ENCODE measurements around the gene HS6ST1.

The HS6ST1 gene

DNA sequence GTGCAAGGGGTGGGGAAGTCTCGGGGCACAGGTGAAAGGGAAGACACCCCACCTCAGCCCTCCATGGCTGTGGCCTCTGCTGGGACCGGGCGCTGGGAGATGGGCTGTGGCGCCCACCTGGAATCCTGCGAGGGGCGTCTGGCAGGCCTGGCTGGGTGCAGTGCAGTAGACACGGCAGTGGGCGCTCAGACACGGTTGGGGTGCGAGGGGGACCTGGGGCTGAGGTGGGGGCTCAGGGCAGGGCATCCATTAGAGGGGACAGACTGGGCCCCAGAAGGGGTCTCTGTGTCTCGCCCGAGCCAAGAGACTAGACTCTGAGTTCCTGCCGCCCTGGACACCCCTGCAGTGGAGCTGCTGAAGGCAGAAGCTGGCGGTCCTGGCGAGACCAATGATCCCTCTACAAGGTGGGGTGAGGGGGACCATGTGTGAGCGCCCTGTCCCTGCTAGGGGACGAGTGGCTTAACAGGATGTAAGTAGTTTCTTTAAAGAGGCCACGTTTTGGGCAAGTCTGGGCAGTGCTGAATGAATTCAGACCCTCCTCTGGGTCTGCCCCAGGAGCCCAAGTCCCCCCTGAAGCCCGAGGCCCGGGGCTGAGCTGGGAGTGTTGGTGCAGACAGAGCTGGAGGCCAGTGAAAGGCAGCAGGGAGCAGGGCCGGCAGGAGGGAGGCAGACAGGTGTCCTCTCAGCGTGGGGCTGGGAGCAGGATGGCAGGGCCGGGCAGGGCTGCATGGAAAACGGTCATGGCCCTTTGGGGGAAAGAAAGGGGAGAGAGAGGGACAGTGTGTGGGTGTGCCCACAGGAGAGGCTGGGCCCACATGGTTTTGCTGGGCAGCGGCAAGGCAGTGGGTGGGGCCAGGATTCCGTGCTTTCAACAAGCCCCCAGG is 57.2 kb downstream of the HS6ST1 start:
- no peak for TF ChIP-seq POLR2AphosphoS5 (IDR thresholded peaks at IDR 0.05; ENCODE audit: low read depth)
- no peak for TF ChIP-seq SPI1 (IDR thresholded peaks at IDR 0.05; ENCODE audit: borderline replicate concordance, low read depth)
- TF ChIP-seq GABPA (IDR thresholded peaks at IDR 0.05; ENCODE audit: low read depth): no peak
- TF ChIP-seq, protein P1, sequence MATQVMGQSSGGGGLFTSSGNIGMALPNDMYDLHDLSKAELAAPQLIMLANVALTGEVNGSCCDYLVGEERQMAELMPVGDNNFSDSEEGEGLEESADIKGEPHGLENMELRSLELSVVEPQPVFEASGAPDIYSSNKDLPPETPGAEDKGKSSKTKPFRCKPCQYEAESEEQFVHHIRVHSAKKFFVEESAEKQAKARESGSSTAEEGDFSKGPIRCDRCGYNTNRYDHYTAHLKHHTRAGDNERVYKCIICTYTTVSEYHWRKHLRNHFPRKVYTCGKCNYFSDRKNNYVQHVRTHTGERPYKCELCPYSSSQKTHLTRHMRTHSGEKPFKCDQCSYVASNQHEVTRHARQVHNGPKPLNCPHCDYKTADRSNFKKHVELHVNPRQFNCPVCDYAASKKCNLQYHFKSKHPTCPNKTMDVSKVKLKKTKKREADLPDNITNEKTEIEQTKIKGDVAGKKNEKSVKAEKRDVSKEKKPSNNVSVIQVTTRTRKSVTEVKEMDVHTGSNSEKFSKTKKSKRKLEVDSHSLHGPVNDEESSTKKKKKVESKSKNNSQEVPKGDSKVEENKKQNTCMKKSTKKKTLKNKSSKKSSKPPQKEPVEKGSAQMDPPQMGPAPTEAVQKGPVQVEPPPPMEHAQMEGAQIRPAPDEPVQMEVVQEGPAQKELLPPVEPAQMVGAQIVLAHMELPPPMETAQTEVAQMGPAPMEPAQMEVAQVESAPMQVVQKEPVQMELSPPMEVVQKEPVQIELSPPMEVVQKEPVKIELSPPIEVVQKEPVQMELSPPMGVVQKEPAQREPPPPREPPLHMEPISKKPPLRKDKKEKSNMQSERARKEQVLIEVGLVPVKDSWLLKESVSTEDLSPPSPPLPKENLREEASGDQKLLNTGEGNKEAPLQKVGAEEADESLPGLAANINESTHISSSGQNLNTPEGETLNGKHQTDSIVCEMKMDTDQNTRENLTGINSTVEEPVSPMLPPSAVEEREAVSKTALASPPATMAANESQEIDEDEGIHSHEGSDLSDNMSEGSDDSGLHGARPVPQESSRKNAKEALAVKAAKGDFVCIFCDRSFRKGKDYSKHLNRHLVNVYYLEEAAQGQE (IDR thresholded peaks at IDR 0.05; ENCODE audit: insufficient replicate concordance, low read depth): no peak
- TF ChIP-seq, protein P2, sequence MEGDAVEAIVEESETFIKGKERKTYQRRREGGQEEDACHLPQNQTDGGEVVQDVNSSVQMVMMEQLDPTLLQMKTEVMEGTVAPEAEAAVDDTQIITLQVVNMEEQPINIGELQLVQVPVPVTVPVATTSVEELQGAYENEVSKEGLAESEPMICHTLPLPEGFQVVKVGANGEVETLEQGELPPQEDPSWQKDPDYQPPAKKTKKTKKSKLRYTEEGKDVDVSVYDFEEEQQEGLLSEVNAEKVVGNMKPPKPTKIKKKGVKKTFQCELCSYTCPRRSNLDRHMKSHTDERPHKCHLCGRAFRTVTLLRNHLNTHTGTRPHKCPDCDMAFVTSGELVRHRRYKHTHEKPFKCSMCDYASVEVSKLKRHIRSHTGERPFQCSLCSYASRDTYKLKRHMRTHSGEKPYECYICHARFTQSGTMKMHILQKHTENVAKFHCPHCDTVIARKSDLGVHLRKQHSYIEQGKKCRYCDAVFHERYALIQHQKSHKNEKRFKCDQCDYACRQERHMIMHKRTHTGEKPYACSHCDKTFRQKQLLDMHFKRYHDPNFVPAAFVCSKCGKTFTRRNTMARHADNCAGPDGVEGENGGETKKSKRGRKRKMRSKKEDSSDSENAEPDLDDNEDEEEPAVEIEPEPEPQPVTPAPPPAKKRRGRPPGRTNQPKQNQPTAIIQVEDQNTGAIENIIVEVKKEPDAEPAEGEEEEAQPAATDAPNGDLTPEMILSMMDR (IDR thresholded peaks at IDR 0.05; ENCODE audit: insufficient read depth, low read length): no peak
- no peak overlapping the region for H3K27ac ChIP-seq (replicated peaks)
- no peaks in the 10 kb centered on the region for H3K27me3 ChIP-seq (ENCODE audit: insufficient read depth, poor library complexity, severe bottlenecking)
- DNase-seq (ENCODE audit: low read depth in 1 of 2, low spot score in 1 of 2): no peak
- no peak overlapping the region for H3K4me3 ChIP-seq (replicated peaks; ENCODE audit: insufficient read depth, low read length)

- Histone ChIP-seq H3K27me3 (ENCODE audit: insufficient read depth, poor library complexity, severe bottlenecking) (no peaks in the 10 kb centered on the region), H3K4me3 (replicated peaks; ENCODE audit: insufficient read depth, low read length) (no peak overlapping the region), H3K27ac (replicated peaks) (no peak overlapping the region)
- TF ChIP-seq, protein P1 (IDR thresholded peaks at IDR 0.05; ENCODE audit: insufficient replicate concordance, low read depth): no peak
- TF ChIP-seq SPI1 (IDR thresholded peaks at IDR 0.05; ENCODE audit: borderline replicate concordance, low read depth) (no peak), POLR2AphosphoS5 (IDR thresholded peaks at IDR 0.05; ENCODE audit: low read depth) (no peak), GABPA (IDR thresholded peaks at IDR 0.05; ENCODE audit: low read depth) (no peak)
- TF ChIP-seq, protein P2 (IDR thresholded peaks at IDR 0.05; ENCODE audit: insufficient read depth, low read length): no peak
- DNase-seq (ENCODE audit: low read depth in 1 of 2, low spot score in 1 of 2): no peak
Measured at GRCh38 chr2:128260239-128261138, 58.2 kb downstream of the HS6ST1 start.

DNA sequence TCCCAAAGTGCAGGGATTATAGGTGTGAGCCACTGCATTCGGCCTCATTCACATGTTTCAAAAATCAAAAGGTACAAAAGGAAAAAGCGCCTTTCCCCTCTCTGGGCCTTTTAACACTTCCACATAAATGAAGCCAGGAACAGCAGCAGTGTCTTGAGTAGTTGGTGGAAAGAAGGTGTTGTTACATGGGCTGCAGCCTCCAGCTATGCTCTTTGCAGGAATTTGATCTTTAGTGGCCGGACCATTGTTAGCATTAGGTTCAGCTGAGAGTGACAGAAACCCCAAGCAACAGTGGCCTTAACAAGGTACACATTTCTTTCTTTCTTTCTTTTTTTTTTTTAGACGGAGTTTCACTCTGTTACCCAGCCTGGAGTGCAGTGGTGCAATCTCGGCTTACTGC is 59.1 kb downstream of the HS6ST1 start:
- Histone ChIP-seq H3K4me3 (replicated peaks; ENCODE audit: insufficient read depth, low read length) (no peak overlapping the region), H3K27ac (replicated peaks) (no peak overlapping the region), H3K27me3 (ENCODE audit: insufficient read depth, poor library complexity, severe bottlenecking) (no peaks in the 10 kb centered on the region)
- no peak for DNase-seq (ENCODE audit: low read depth in 1 of 2, low spot score in 1 of 2)
- TF ChIP-seq GABPA (IDR thresholded peaks at IDR 0.05; ENCODE audit: low read depth) (no peak), POLR2AphosphoS5 (IDR thresholded peaks at IDR 0.05; ENCODE audit: low read depth) (no peak), SPI1 (IDR thresholded peaks at IDR 0.05; ENCODE audit: borderline replicate concordance, low read depth) (no peak)
- TF ChIP-seq, protein P2 (IDR thresholded peaks at IDR 0.05; ENCODE audit: insufficient read depth, low read length): no peak
- TF ChIP-seq, protein P1 (IDR thresholded peaks at IDR 0.05; ENCODE audit: insufficient replicate concordance, low read depth): no peak

Measured in HL-60 (cell line).